ENCODE measurements around the gene TSEN34.

DNA sequence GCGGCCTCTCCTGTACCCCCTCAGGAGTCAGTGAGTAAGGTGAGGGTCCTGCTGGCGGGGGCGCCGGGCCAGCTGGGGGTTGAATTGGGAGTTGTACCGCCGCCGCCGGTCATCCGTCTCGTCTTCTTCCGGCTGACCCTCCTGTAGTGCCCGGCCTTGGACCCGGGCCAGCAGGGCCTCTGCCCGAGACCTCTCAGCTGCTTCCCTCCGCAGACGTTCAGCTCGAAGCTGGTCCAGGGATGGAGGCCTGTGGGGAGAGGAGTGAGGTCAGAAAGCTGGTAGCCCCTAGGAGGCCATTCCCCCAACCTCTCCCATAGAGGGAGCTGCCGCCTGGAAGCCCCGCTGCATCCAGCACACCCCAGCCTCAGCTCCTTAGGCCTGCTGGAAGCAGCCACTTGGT lies 35.4 kb upstream of the TSEN34 start:
- TF ChIP-seq, protein P1, sequence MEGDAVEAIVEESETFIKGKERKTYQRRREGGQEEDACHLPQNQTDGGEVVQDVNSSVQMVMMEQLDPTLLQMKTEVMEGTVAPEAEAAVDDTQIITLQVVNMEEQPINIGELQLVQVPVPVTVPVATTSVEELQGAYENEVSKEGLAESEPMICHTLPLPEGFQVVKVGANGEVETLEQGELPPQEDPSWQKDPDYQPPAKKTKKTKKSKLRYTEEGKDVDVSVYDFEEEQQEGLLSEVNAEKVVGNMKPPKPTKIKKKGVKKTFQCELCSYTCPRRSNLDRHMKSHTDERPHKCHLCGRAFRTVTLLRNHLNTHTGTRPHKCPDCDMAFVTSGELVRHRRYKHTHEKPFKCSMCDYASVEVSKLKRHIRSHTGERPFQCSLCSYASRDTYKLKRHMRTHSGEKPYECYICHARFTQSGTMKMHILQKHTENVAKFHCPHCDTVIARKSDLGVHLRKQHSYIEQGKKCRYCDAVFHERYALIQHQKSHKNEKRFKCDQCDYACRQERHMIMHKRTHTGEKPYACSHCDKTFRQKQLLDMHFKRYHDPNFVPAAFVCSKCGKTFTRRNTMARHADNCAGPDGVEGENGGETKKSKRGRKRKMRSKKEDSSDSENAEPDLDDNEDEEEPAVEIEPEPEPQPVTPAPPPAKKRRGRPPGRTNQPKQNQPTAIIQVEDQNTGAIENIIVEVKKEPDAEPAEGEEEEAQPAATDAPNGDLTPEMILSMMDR (IDR thresholded peaks at IDR 0.05) = no peak
- no peak for TF ChIP-seq POLR2AphosphoS5 (IDR thresholded peaks at IDR 0.05)
- TF ChIP-seq POLR2A (IDR thresholded peaks at IDR 0.05) = no peak
- TF ChIP-seq EP300 (IDR thresholded peaks at IDR 0.05) = no peak

All from stomach (tissue), 4 donors.